OCI-LY7 (cell line): ENCODE results near the gene CARD11. TPM values are rescaled to one million over a fixed set of nuclear protein-coding genes. Genes with fewer than 3 reads are reported as not detected.

Experiments
- BruUV-seq: library from RNA; stranded (reverse); fragments of 400-500 nt; replicated peaks from 2 replicates; lab custom pipeline; 2021; lab: Mats Ljungman, UMichigan
- CTCF ChIA-PET: fragments of 300-600 bp; sonication (Branson Sonifier 250); formaldehyde crosslinking; loops from one replicate; lab custom pipeline; 2022; ENCODE audit warnings: antibody characterized with exemption; ENCODE audit not compliant: unreplicated experiment; lab: Charles Lee
- POLR2A ChIA-PET: fragments of 300-600 bp; sonication (Branson Sonifier 250); formaldehyde crosslinking; loops from one replicate; lab custom pipeline; 2022; ENCODE audit warnings: antibody characterized with exemption; lab: Charles Lee
- DNase-seq: peaks from one replicate; pipeline ENCODE4 v3.0.0-alpha.2; 2015; ENCODE audit warnings: low spot score
- H2AFZ ChIP-seq: fragments of 200-600 bp; sonication (generic), shearing (Covaris generic); 2 replicates; pipeline ENCODE4 v1.6.1; 2014; ENCODE audit warnings: mild to moderate bottlenecking, antibody characterized with exemption, low read length, moderate library complexity
- H3K27ac ChIP-seq: fragments of 200-600 bp; sonication (generic); 2 replicates; pipeline ENCODE4 v1.5.1; 2014; ENCODE audit warnings: mixed run types, low read depth, mild to moderate bottlenecking, moderate library complexity, low read length, inconsistent platforms; ENCODE audit not compliant: poor library complexity, severe bottlenecking
- H3K36me3 ChIP-seq: fragments of 200-600 bp; sonication (generic); 2 replicates; pipeline ENCODE4 v1.6.1; 2014; ENCODE audit warnings: mild to moderate bottlenecking, antibody characterized with exemption, low read length, moderate library complexity, mixed read lengths; ENCODE audit not compliant: insufficient read depth
- H3K4me1 ChIP-seq: fragments of 200-600 bp; sonication (generic); 2 replicates; pipeline ENCODE4 v1.5.1; 2014; ENCODE audit warnings: mild to moderate bottlenecking, low read length; ENCODE audit not compliant: insufficient read depth, poor library complexity, severe bottlenecking
- H3K4me2 ChIP-seq: fragments of 200-600 bp; sonication (generic); 2 replicates; pipeline ENCODE4 v1.6.1; 2014; ENCODE audit warnings: mild to moderate bottlenecking, low read length
- H3K4me3 ChIP-seq: fragments of 200-600 bp; sonication (generic); 2 replicates; pipeline ENCODE4 v1.5.1; 2014; ENCODE audit warnings: mild to moderate bottlenecking, low read depth, low read length; ENCODE audit not compliant: poor library complexity, severe bottlenecking
- H3K79me2 ChIP-seq: fragments of 200-600 bp; sonication (generic); 2 replicates; pipeline ENCODE4 v1.6.1; 2016; ENCODE audit warnings: low read depth, mild to moderate bottlenecking, low read length, moderate library complexity, mixed read lengths; ENCODE audit not compliant: insufficient read depth
- H3K9me2 ChIP-seq: fragments of 200-600 bp; sonication (generic); 2 replicates; pipeline ENCODE4 v1.6.1; 2016; ENCODE audit warnings: mild to moderate bottlenecking, low read length, mixed read lengths; ENCODE audit not compliant: insufficient read depth
- H3K9me3 ChIP-seq: fragments of 200-600 bp; sonication (generic); 2 replicates; pipeline ENCODE4 v1.6.1; 2014; ENCODE audit warnings: mild to moderate bottlenecking, mixed run types, low read length, mixed read lengths
- H4K20me1 ChIP-seq: fragments of 200-600 bp; sonication (generic); 2 replicates; pipeline ENCODE4 v1.6.1; 2014; ENCODE audit warnings: mild to moderate bottlenecking, antibody characterized with exemption, low read length, moderate library complexity, mixed read lengths; ENCODE audit not compliant: insufficient read depth
- EZH2phosphoT487 ChIP-seq: fragments of 200-600 bp; sonication (generic); IDR thresholded peaks from 2 replicates; pipeline ENCODE4 v1.6.1; 2018; ENCODE audit warnings: low read depth, borderline replicate concordance, mild to moderate bottlenecking, mixed run types, antibody characterized with exemption, low read length, moderate library complexity, mixed read lengths
- intact Hi-C: fragments of 100-400 bp; cut with micrococcal nuclease; formaldehyde crosslinking; loops from one replicate; pipeline ENCODE4 v1.10.0; 2022; ENCODE audit not compliant: unreplicated experiment
- total RNA-seq, 2 experiments: library from RNA; depleted of rRNA in 1 of 2; stranded (reverse); fragments of >200 nt in 1 of 2; shearing (Covaris generic) in 1 of 2; gene quantifications; 2 replicates each; pipeline ENCODE4 v1.2.3, GENCODE V29; 2014 to 2022
- TF ChIP-seq, protein P1 (sequence below): fragments of 200-600 bp; sonication (generic); conservative IDR thresholded peaks from 2 replicates; pipeline ENCODE4 v1.5.1; 2014; ENCODE audit warnings: mild to moderate bottlenecking, antibody characterized with exemption, low read length, moderate library complexity, mixed read lengths

Gene CARD11
- total RNA-seq, 2 experiments from 2014 or later, result 33.8 to 63.5 TPM

DNA sequence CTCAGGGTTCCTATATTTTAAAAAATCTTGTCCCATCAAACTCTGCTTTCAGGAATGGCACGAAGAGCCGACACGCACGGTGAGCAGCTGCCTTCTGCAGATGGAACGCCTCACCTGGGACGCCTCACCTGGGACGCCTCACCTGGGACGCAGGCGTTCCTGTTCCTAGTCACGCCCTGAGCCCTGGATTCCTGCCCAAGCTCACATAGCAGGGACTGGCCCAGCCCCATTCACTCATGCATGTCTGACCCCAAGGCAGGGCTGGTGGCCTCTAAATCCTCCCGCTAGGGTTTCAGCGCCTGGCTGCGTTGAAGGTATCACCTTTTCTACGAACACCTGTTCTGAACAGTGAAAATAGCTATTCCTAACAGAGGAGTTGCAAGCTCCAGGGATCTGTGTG lies 49.8 kb downstream of the CARD11 start:
- BruUV-seq, result no TSS peak
- POLR2A ChIA-PET, result interaction anchor here (0.5 to 1.2 kb wide), 4 partner anchors 12 to 140 kb away, joined by 3 to 5 read pairs (median 4); no protein-coding TSS in a partner anchor

DNA sequence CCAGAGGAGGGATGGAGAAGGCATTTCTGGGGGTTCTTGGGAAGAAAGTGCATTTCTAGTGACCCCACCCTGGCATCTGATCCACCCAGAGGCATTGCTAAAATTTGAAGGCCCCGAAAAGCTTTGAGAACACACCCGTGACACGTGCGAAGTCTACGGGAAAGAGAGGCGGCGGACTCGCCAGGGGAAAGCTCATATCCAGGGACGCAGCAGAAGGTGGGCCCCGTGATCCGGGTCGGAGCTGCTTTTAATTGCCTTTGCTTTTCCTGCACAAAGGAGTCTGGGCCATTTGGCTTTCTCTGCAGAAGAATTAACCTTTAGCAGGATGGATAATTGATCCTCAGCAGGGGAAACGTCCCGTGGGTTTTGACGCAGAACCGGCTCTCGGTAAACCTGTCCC lies 50.3 kb downstream of the CARD11 start:
- BruUV-seq, result no TSS peak
- H3K4me1 ChIP-seq, result no peaks in the 10 kb centered on the region
- TF ChIP-seq, protein P1, sequence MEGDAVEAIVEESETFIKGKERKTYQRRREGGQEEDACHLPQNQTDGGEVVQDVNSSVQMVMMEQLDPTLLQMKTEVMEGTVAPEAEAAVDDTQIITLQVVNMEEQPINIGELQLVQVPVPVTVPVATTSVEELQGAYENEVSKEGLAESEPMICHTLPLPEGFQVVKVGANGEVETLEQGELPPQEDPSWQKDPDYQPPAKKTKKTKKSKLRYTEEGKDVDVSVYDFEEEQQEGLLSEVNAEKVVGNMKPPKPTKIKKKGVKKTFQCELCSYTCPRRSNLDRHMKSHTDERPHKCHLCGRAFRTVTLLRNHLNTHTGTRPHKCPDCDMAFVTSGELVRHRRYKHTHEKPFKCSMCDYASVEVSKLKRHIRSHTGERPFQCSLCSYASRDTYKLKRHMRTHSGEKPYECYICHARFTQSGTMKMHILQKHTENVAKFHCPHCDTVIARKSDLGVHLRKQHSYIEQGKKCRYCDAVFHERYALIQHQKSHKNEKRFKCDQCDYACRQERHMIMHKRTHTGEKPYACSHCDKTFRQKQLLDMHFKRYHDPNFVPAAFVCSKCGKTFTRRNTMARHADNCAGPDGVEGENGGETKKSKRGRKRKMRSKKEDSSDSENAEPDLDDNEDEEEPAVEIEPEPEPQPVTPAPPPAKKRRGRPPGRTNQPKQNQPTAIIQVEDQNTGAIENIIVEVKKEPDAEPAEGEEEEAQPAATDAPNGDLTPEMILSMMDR, result no peak
- no peak for TF ChIP-seq EZH2phosphoT487
- CTCF ChIA-PET, result no interaction called here
- no peak overlapping the region for H3K4me3 ChIP-seq
- no peak for DNase-seq
- no peak overlapping the region for H2AFZ ChIP-seq
- POLR2A ChIA-PET, result interaction anchor here (1.2 kb wide), 1 partner anchor 12 kb away, joined by 4 read pairs; no protein-coding TSS in a partner anchor
- H3K9me3 ChIP-seq, result peaks cover 17% of the 10 kb centered on the region
- no peaks in the 10 kb centered on the region for H3K9me2 ChIP-seq
- peaks cover 43% of the 10 kb centered on the region for H3K36me3 ChIP-seq
- no peaks in the 10 kb centered on the region for H3K79me2 ChIP-seq
- no peak overlapping the region for H3K27ac ChIP-seq
- no peak overlapping the region for H3K4me2 ChIP-seq
- no peaks in the 10 kb centered on the region for H4K20me1 ChIP-seq
- intact Hi-C loops, result no loop called here

More for the DNA sequence above, 49.8 kb downstream of the CARD11 start:
- intact Hi-C loops, result no loop called here
- peaks cover 43% of the 10 kb centered on the region for H3K36me3 ChIP-seq
- H4K20me1 ChIP-seq, result no peaks in the 10 kb centered on the region
- no peak overlapping the region for H3K27ac ChIP-seq
- H3K4me3 ChIP-seq, result no peak overlapping the region
- no peaks in the 10 kb centered on the region for H3K4me1 ChIP-seq
- no peaks in the 10 kb centered on the region for H3K79me2 ChIP-seq
- peaks cover 17% of the 10 kb centered on the region for H3K9me3 ChIP-seq
- CTCF ChIA-PET, result no interaction called here
- no peak overlapping the region for H3K4me2 ChIP-seq
- no peak for TF ChIP-seq EZH2phosphoT487
- TF ChIP-seq, protein P1, result no peak
- no peaks in the 10 kb centered on the region for H3K9me2 ChIP-seq
- DNase-seq, result no peak
- no peak overlapping the region for H2AFZ ChIP-seq

DNA sequence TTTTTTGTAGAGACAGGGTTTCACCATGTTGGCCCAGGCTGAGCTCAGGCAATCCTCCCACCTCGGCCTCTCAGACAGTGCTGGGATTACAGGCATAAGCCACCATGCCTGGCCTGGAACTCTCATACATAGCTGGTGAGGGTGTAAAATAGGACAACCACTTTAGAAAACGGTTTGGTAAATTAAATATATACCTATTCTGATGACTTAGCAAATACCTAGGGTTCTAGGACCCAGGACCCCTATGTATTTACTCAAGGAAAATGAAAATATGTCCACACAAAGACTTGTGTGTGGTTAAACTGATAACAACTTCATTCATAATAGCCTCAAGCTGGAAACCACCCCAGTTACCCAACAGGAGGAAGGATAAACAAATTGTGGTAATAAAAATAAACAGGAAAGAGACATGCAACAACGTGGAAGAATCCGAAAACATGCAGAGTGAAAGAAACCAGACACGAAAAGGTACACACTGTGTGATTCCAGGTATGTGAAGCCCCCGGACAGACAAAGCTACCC lies 52.7 kb downstream of the CARD11 start:
- H4K20me1 ChIP-seq, result no peaks in the 10 kb centered on the region
- intact Hi-C loops, result no loop called here
- H3K27ac ChIP-seq, result no peak overlapping the region
- ChIA-PET POLR2A (no interaction called here), CTCF (no interaction called here)
- no peak for DNase-seq
- TF ChIP-seq, protein P1, result no peak
- no peak for TF ChIP-seq EZH2phosphoT487
- H3K9me3 ChIP-seq, result peaks cover 16% of the 10 kb centered on the region
- H2AFZ ChIP-seq, result no peak overlapping the region
- no peak overlapping the region for H3K4me2 ChIP-seq
- no peaks in the 10 kb centered on the region for H3K4me1 ChIP-seq
- BruUV-seq, result no TSS peak
- H3K9me2 ChIP-seq, result no peaks in the 10 kb centered on the region
- H3K36me3 ChIP-seq, result peaks cover 37% of the 10 kb centered on the region
- no peak overlapping the region for H3K4me3 ChIP-seq
- H3K79me2 ChIP-seq, result no peaks in the 10 kb centered on the region
